Measurements from ENCODE around the gene FAM234B.

FAM234B gene, protein sequence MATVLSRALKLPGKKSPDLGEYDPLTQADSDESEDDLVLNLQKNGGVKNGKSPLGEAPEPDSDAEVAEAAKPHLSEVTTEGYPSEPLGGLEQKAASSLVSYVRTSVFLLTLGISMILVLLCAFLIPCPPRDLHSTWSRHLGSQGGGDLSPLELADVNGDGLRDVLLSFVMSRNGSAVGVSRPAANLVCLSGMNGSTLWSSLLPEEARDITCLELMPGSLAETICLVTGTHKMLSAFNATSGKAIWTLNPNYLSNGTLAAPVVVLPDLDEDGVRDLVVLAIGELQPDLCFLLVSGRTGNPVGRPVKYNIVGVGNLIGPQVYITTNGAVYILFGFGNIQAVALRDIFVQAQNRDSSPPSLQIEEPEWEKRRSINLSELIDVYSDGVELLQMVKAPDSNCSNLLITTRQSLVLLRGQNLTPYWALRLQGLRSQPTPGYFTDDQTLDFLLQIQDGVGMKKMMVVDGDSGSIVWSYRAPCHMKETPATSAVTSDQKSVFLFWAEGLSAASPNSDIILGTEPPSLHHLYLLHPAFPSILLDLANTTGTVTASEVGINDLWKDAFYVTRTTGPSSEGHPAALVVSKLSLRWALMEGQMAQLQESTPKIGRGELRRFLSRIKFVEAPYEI

DNA sequence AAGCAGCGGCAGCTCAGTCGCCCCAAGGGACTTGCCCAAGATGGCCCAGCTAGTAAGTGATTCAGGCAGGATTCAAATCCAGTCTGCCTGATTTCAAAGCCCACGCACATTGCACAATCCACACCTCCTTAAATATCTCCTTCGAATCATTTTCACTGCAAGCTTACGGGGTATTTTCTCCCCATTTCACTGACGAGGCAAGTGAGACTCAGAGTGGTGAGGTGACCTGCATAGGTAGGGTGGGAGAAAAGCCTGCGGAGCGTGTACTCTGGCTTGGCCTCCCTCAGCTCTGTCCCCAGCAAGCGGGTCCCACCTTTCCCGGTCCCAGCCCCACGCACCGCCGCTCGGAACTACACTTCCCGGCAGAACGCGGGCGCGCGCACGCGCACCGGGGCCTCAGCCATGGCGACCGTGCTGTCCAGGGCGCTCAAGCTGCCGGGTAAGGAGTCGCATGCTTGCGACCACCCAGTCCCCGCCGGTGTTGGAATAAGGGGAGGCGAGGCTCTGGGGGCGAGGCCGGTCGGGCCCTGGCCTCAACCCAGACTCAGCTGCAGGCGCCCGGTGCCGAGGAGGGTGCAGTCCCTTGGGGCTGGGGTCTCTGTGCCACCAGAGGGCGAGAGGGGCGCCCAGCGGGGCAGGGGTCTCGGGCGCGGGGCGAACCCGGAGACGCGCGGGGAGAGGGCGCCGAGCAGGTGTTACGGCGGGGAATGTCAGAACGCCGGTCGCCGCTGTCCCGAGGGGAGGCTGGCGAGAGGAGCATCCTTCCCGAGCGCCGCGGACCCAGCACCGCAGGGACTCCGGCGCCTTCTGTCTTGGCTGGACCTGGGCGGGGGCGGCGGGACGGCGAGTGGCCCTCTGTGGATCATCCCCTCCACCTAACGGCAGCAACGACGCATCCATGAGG lies at the start of gene FAM234B:
Gene FAM234B, plus strand, starts transcription at position 380 of the 904 bp plus-strand sequence. Its CDS starts 23 bp downstream, at position 403.
- DNase-seq (ENCODE audit: low read depth, low spot score): peak; percentile 84

- no peak for DNase-seq (ENCODE audit: low read depth, low spot score)
Observed at GRCh38 chr12:12995088-12995487, 49.1 kb upstream of the FAM234B start.

DNA sequence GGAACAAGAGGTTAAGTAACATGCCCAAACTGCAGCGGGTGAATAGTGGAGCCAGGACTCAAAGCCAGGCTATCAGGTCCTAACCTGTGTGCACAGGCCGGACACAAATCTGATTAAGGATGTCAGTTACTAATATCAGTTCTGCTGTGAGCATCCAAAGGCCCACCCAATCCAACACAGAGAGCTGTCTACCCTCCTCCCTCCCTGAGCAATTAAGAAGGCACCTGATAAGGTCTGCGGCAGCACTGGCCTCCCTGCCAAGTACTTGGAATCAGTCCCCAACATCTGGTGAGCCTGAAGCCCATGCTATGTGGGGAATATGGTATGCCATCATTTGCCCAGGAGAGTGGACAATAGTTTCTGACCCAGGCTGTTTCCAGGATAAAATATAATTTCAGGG lies 48.0 kb upstream of the FAM234B start:
- DNase-seq (ENCODE audit: low read depth, low spot score): no peak

DNA sequence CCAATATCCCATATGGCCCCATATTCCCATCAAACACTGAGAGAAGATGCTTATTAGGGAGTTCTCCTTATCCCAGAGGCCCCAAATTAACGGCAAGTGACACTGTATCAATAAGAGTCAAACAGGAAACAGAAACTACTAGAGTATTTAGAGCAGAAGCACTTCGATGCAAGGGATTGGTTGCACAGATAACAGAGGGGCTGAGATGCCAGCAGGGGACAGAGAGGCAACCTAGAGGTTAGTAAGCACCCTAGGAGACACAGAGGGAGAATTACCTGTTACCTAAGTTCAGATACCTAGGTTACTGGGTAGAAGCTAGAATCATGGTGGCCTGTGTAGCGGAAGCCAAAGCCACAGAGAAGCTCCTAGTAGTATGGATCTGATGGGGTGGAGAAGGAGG lies 47.0 kb upstream of the FAM234B start:
- DNase-seq (ENCODE audit: low read depth, low spot score): no peak

GRCh38 chr12:12997734-12998133 lies 46.4 kb upstream of the FAM234B start:
- no peak for DNase-seq (ENCODE audit: low read depth, low spot score)

- DNase-seq (ENCODE audit: low read depth, low spot score): no peak
Observed at GRCh38 chr12:12998248-12998647, 45.9 kb upstream of the FAM234B start.

DNA sequence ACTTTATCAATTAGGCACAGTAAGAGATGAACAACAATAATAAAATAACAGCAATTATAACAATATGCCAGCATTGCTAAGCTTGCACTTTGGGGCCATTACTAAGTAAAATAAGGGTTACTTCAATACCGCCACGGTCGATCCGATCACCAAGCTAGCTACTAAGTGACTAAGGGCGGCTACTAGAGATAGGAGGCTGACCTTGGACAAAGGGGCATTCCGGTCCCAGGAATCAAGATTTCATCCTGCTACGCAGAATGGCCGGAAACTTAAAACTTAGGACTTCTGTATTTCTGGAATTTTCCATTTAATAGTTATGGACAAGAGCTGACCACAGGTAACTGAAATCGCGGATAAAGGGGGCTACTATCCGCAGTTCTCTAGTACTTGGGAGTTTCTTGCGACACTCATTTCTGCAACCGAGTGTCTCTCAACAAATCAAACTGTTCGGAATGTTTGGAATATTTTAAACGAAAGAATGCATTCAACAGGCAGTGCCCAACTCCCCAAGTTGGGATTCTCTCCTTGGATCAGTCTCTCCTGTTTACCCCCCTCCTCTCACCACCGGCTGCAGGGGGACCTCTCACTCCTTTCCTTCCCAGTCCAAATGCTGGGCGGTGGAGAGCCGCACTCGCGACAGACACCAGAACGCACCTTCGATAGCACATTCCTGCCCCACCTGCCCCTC lies 44.8 kb upstream of the FAM234B start:
- no peak for DNase-seq (ENCODE audit: low read depth, low spot score)

- peak; percentile 97 for DNase-seq (ENCODE audit: low read depth, low spot score)
Observed at GRCh38 chr12:12999959-13000615, 44.1 kb upstream of the FAM234B start, which contains the start of gene HEBP1. Gene HEBP1 (minus strand): TSS chr12:13000265. CDS start chr12:13000114, 151 bp downstream.

DNA sequence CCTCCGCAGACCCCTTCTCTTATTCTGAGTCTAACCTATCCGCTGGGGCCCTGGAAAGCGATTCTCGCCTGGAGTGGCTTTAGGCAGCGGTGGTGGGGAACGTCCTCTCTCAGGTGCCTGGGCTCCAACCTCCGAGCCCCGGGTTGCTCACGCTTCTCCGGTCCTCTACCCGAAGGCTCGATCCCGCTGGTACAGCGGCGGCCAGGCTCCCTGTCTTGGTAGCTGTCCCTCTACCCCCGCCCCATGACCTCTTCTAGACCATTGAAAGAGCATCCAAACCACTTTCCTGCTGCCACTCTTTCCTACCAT lies 43.6 kb upstream of the FAM234B start:
- no peak for DNase-seq (ENCODE audit: low read depth, low spot score)

- DNase-seq (ENCODE audit: low read depth, low spot score): peak; percentile 85
Observed at GRCh38 chr12:13000925-13001774, 43.0 kb upstream of the FAM234B start.

- DNase-seq (ENCODE audit: low read depth, low spot score): no peak
Observed at GRCh38 chr12:13001775-13002040, 42.5 kb upstream of the FAM234B start.

DNA sequence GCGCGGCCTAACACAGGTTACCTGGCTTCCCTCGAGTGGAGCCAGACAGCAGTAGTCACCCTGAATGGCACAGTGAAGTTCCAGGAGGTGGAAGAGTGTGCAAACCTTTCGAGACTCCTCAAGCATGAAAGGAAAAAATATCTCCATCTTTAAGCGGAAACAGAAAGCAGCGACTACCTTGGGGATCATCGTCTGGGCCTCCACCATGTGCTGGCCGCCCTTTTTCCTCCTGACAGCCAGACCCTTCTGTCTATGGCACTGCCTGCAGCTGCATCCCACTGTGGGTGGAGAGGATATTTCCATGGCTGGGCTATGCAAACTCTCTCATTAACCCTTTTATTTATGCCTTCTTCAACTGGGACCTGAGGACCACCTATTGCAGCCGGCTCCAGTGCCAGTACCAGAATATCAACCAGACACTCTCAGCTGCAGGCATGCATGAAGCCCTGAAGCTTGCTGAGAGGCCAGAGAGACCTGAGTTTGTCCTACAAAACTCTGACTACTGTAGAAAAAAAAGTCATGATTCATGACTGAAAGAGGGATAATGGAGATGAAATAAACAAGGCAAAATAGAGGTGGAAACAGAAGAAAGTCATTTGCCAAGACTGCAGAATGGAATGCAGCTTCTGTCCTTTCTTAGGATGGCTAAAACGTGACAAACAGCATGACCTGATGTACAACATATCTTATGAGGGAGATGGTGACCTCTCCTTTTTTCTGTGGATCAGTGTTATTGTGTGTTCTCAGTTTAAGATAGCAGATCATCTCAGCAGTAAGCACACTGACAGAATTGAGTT lies 41.7 kb upstream of the FAM234B start:
- no peak for DNase-seq (ENCODE audit: low read depth, low spot score)

- DNase-seq (ENCODE audit: low read depth, low spot score): no peak
Observed at GRCh38 chr12:13004361-13004760, 39.8 kb upstream of the FAM234B start.

DNA sequence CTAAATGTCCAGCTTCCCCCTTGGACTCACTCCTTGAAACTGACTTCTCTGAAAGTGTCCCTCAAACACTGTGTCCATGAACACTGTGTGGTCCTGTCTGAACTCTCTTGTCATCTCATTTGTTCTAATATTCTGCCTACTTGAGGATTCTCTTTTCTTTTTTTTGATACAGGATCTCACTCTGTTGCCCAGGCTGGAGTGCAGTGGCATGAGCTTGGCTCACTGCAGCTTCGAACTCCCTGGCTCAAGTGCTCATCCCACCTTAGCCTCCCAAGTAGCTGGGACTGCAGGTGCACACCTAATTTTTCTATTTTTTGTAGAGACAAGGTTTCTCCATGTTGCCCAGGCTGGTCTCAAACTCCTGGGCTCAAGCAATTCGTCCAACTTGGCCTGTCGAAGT lies 39.2 kb upstream of the FAM234B start:
- no peak for DNase-seq (ENCODE audit: low read depth, low spot score)

GRCh38 chr12:13005649-13006048 lies 38.5 kb upstream of the FAM234B start:
- no peak for DNase-seq (ENCODE audit: low read depth, low spot score)

DNA sequence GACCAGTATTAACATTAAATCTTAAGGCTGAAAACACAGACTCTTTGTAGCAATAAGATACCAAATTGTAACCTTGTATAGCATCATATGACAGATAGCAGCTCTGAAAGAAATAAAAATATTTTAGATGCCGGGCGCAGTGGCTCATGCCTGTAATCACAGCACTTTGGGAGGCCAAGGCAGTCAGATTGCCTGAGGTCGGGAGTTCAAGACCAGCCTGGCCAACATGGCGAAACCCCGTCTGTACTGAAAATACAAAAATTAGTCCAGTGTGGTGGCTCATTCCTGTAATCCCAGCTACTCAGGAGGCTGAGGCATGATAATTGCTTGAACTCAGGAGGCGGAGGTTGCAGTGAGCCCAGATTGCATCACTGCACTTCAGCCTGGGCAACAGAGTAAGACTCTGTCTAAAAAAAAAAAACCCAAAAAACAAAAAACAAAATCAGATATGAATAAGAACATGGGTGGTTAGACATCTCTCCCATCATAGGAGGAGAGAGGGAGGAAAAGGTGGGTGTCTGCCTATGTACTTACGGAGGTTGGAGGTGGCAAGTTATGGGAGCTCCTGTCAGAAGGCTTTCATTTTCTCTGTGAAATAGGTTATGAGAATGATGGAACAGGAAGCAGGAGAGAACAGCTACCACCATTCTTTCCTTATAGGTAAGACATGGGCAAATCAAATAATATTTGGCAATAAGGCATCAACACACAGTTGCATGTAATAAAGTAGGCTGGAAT lies 36.5 kb upstream of the FAM234B start:
- DNase-seq (ENCODE audit: low read depth, low spot score): no peak

- no peak for DNase-seq (ENCODE audit: low read depth, low spot score)
Observed at GRCh38 chr12:13008741-13009380, 35.3 kb upstream of the FAM234B start.

DNA sequence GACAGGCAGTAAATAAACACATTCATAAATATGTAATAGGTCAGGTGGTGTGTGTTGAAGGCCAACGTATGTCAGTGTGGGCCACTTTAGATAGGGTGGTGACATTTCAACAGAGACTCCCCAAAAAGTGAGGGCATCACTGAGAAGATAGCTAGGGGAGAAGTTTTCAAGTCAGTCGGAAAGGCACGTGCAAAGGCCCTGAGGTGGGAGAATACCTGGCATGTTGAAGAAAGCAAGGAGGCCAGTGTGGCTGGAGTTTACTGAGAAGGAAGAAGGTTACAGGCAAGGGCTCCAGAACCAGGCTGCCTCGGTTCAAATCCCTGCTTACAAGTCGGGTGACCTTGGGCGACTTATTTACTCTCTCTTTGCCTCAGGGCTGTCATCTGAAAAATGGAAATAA lies 33.1 kb upstream of the FAM234B start:
- no peak for DNase-seq (ENCODE audit: low read depth, low spot score)
